DMS53 treated with DMSO at 0.1 percent for 48 hours (cell line): ENCODE data around the gene MAPKBP1.
"Not testable (repeated sequence)": the region's sequence is repeated elsewhere in the genome, so short reads cannot be mapped to it uniquely, and the experiment has no call there.

Experiments used
- DNase-seq: peaks from one replicate; lab custom pipeline; 2025; ENCODE audit not compliant: unreplicated experiment; lab: John Stamatoyannopoulos, UW

Gene MAPKBP1

GRCh38 chr15:41825572-41826535, 51.6 kb downstream of the MAPKBP1 start:
- DNase-seq, result no peak

DNA sequence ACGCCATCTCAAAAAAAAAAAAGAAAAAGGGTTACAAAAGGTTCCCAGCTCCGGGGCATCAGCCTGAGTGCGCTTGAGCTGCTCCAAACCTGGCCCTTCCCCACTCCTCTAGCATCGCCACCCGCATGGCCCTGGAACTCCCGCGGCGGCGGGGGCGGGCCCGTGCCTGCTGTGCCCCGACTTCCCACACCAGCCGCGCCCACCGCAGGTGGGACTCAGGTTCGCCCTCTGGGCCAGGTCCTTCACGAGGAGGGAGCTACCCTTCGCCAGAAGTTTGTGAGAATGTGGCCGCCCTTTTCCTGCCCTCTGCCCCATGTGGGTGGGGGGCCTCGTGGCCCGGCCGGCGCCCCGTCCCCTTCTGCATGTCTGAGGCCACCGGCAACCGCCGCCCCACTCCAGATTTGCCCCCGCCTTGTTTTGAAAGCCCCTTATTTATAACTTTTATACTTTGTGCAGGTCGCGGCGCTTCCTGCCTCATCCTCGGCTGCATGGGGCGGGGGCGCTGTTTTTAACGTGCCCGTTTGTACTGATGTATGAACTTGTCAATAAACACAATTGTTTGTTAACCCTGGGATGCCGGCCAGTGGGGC, 53.1 kb downstream of the MAPKBP1 start:
- DNase-seq, result no peak

- peak; percentile 35 for DNase-seq
Observed at GRCh38 chr15:41827880-41828806, 53.9 kb downstream of the MAPKBP1 start, which contains the start of gene JMJD7. Gene JMJD7, plus strand, starts transcription at chr15:41828092. Its CDS starts 33 bp downstream, at chr15:41828125.

DNA sequence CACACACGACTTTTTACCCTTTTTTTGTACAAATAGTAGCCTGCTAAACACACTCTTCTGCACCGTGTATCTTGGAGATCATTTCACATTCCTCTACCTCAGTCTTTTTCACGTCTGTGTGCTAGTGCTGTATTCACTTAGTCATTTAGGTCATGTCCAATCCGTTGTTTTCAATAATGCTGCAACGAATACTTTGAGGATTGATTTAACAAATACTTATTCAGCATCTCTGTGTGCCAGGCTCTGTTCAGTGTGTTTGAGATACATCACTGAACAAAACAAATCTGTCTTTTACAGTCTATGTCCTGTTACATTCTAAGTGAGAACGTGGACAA, 54.5 kb downstream of the MAPKBP1 start:
- DNase-seq, result no peak

- no peak for DNase-seq
Observed at GRCh38 chr15:41829959-41830646, 55.8 kb downstream of the MAPKBP1 start.

GRCh38 chr15:41831291-41831690, 57.0 kb downstream of the MAPKBP1 start:
- DNase-seq, result not testable (repeated sequence)

DNA sequence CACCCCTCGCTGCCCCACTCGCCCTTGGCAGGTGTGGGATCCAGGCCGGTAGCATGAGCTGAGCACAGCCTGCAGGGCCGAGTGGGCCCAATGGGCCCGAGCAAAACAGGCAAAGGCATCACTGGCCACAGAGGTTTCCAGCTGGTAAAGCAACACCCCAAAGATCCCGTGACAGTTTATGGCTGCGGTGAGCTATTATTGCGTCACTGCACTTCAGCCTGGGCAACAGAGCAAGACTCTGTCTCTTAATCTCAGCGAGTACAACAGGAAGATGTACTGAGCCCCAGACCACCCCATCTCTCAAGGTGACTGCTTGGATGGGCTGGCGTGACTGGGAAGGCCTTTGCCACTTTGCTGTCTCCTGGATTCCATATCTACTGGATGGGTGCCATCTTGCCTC, 57.9 kb downstream of the MAPKBP1 start:
- DNase-seq, result no peak

- peak; percentile 77 for DNase-seq
Observed at GRCh38 chr15:41832875-41833274, 58.6 kb downstream of the MAPKBP1 start.

- DNase-seq, result no peak
Observed at GRCh38 chr15:41834096-41834495, 59.8 kb downstream of the MAPKBP1 start.

DNA sequence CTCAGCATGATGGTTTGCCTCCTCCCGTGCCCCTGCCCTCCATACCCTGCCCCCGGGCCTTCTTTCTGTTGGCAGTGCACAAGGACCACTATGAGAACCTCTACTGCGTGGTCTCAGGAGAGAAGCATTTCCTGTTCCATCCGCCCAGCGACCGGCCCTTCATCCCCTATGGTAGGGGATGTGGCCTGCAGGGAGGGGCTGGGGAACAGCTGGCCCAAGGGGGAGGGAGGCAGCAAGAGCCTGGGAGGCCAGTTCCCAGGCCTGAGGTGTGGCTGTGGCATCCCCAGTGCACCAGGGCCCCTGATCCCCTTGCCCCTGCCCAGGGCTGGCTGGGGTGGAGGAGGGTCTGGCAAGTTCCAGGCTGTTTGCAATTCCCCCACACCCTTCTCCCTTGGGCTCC, 61.8 kb downstream of the MAPKBP1 start:
- DNase-seq, result no peak

DNA sequence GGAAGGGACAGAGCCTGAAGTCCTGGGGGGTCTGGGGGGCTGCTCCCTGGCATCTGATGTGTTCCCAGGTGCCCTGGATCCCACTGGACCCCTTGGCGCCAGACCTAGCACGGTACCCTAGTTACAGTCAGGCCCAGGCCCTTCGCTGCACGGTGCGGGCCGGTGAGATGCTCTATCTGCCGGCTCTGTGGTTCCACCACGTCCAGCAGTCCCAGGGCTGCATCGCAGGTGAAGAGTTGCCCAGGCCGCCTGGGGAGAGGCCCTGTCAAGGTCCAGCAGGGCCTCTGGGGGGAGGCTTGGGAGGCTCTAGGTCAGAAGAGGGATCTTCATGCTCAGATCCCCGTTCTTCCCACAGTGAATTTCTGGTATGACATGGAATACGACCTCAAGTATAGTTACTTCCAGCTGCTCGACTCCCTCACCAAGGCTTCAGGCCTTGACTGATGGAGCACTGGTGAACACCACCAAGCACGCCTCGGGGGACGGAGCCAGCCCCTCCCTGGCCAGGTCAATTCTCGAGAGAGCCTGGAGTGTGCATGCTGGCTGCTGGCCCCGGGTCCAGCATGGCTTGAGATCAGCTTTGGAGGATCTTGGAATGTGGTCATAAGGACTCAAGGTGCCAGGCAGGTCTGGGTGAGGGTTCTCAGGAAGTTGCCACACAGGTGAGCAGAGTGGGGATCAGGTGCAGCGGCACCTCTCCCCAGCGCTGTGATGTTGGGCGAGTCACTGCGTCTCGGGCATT, 62.6 kb downstream of the MAPKBP1 start:
- DNase-seq, result no peak

GRCh38 chr15:41838400-41838897, 64.2 kb downstream of the MAPKBP1 start, which contains the start of gene PLA2G4B:
Gene PLA2G4B, plus strand, starts transcription at chr15:41838847. Its CDS starts 67 bp downstream, at chr15:41838914.
- DNase-seq, result peak; percentile 26

DNA sequence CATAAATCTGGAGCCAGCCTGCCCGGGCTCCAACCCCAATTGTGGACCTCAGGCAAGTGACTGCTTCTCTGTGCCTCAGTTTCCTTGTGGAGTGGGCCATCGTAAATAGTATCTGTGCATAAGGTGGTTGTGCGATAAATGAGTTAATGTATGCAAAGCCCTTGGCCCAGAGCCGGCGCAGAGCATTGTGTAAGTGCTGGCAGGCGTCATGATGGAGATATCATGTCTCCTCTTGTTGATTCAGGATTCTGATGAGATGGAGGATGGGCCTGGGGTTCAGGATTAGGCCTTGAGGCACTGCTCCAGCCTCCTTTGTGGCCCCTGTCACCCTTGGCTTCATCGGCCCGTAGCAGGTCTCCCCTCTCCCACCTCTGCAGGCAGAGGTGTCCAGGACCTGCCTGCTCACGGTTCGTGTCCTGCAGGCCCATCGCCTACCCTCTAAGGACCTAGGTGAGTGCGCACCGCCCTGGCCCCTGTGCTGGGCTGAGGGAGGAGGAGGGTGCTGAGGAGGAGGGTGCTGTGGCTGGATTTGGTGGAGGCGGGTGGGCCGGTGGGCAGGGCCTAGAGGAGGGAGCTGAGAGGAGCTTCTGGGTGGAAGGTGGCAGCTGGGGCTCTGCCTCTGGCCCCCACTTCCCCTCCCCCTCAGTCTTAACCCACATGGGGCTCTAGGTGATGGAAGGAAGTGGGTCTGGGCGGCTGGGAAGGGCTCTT, 65.7 kb downstream of the MAPKBP1 start:
- DNase-seq, result no peak

DNA sequence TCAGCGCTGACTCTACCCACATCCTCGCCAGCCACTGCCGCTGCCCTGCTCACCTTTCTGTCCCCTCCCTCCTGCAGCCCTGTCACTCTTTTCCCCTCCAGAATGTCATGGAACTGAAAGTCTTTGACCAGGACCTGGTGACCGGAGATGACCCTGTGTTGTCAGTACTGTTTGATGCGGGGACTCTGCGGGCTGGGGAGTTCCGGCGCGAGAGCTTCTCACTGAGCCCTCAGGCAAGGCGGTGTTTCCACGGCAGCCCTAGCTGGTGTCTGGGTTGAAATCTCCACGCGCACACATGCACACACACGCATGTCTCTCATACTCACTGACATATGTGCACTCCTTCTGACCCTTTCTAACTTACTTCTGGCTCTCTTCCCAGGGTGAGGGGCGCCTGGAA, 66.4 kb downstream of the MAPKBP1 start:
- no peak for DNase-seq

DNA sequence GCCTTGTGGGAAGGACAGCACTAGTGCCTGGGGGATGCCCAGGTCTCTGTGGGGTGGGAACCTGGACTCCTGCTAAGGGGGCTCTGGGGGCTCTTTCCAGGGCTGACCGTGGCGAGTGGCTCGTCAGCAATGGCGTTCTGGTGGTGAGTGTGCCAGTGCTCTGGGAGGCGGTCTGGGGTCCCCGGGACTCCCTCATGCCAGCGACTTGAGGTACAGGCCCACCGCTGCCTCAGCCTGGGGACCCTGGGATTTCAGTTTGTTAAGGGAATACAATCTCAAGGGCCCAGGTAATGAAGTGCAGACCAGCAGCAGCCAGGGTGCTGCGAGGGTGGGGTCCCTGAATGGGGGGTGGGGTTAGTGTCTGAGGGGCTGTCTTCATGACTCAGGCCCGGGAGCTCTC, 66.8 kb downstream of the MAPKBP1 start:
- no peak for DNase-seq

GRCh38 chr15:41842229-41842628, 67.9 kb downstream of the MAPKBP1 start:
- DNase-seq, result no peak

- no peak for DNase-seq
Observed at GRCh38 chr15:41843571-41843970, 69.3 kb downstream of the MAPKBP1 start.

DNA sequence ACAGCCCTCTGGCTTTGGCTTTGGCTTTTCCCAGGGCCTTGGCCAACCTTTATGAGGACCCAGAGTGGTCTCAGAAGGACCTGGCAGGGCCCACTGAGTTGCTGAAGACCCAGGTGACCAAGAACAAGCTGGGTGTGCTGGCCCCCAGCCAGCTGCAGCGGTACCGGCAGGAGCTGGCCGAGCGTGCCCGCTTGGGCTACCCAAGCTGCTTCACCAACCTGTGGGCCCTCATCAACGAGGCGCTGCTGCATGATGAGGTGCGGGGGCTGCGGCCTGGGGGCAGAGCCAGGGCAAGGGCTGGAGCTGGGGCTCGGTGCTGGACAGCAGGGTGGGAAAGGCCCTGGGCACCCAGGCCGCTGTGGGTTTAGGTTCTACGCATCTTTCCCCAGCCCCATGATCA, 70.5 kb downstream of the MAPKBP1 start:
- DNase-seq, result no peak

DNA sequence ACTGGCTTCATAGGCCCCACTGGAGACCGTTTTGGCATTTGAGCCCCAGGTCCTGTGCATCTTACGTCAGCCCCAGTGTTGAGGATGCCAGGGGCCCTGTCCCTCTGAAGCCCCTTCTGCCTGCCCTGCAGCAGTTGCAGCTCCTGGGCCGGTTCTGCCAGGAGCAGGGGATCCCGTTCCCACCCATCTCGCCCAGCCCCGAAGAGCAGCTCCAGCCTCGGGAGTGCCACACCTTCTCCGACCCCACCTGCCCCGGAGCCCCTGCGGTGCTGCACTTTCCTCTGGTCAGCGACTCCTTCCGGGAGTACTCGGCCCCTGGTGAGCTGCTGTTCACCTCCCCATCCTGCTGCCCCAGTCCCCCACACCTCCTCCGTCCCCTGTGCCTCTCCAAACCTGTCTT, 72.9 kb downstream of the MAPKBP1 start:
- DNase-seq, result no peak
